ENCODE data around the gene WDR81.
"Not testable (repeated sequence)": the region's sequence is repeated elsewhere in the genome, so short reads cannot be mapped to it uniquely, and the experiment has no call there.

The WDR81 gene

GRCh38 chr17:1732241-1732832, 7.8 kb downstream of the WDR81 start:
- DNase-seq, result no peak

DNA sequence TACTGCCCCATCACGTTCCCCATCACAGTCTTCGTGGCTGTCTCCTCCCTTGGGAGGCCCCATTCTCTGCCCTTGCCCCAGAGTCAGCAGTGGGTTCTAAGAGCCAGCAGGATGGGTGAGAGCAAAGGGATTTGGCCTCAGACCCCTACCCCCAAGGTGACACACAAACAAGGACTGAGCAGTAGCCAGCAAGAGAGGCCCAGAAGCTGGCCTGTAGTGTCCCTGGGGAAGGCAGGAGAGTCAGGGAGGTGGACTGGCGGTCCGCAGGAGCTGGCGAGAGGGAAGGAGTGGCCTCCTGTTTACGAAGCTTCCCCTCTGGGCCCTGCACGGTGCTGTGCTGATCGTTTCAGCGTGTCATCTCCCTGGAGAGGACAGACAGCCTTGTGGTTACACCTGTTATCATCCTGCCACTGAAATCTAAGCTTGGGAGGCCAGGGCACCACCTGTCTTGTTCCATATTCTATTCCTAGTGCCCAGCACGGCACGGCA, 8.4 kb downstream of the WDR81 start:
- no peak for DNase-seq

DNA sequence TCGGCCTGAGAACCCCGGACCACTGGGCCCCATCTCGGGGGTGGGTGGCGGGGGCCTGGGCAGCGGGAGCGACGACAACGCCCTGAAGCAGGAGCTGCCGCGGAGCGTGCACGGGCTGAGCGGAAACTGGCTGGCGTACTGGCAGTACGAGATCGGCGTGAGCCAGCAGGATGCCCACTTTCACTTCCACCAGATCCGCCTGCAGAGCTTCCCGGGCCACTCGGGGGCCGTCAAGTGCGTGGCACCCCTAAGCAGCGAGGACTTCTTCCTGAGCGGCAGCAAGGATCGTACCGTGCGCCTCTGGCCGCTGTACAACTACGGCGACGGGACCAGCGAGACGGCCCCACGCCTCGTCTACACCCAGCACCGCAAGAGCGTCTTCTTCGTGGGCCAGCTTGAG, 9.3 kb downstream of the WDR81 start:
- no peak for DNase-seq

- no peak for DNase-seq
Observed at GRCh38 chr17:1735418-1735817, 10.9 kb downstream of the WDR81 start.

DNA sequence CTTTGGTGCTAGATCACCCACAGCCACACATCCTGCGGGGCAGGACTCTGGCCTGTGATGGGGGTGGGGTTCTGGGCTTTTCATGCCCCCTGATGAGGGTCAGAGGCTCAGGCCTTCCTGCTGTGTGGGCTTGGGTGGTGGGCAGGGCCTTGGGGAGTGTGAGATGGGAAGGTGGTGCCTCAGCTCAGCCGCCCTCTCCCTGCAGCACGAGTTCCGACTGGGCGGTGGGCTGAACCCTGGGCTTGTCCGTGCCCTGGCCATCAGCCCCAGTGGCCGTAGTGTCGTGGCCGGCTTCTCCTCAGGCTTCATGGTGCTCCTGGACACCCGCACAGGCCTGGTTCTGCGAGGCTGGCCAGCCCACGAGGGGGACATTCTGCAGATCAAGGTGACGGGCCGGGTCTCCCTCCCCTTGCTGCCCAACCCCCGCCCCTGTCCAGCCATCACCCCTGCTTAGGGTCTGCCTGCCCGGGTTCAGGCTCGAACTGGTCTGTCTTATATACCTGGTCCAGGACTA, 11.4 kb downstream of the WDR81 start:
- DNase-seq, result no peak

GRCh38 chr17:1736348-1737281, 12.1 kb downstream of the WDR81 start:
- peak; percentile 77 for DNase-seq

DNA sequence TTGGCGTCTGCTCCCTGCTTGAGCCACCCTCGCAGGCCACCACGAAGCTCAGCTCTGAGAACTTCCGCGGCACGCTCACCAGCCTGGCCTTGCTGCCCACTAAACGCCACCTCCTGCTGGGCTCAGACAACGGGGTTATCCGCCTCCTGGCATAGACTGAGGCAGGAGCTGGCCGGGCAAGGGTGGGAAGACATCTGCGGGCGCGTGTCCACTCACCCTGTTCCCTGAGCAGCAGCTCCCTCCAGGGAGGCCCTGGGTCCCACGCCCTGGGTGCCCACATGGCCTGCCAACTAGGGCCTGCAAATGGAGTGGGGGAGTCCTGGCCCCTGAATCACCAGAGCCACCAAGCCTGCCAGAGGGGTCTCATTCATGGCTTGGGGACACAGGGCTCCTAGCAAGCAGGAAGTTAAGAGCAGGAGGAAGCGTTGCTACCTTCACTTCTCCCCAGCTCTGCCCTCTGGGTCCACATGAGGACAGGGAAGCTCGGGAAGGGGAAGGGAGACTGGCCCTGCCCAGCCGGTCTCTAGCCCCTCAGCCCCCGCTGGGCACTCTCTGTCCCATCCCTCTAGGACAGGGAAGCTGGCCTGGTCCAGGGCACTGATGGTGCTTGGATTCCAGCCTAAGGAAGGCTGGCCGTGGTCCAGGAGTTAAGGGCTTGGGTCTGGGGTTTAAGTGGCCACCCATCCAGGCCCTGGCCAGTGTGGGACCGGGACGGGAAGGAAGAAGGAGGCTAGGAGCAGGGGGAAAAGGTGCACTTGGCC, 13.2 kb downstream of the WDR81 start:
- no peak for DNase-seq

GRCh38 chr17:1741899-1742298, 17.4 kb downstream of the WDR81 start:
- not testable (repeated sequence) for DNase-seq

DNA sequence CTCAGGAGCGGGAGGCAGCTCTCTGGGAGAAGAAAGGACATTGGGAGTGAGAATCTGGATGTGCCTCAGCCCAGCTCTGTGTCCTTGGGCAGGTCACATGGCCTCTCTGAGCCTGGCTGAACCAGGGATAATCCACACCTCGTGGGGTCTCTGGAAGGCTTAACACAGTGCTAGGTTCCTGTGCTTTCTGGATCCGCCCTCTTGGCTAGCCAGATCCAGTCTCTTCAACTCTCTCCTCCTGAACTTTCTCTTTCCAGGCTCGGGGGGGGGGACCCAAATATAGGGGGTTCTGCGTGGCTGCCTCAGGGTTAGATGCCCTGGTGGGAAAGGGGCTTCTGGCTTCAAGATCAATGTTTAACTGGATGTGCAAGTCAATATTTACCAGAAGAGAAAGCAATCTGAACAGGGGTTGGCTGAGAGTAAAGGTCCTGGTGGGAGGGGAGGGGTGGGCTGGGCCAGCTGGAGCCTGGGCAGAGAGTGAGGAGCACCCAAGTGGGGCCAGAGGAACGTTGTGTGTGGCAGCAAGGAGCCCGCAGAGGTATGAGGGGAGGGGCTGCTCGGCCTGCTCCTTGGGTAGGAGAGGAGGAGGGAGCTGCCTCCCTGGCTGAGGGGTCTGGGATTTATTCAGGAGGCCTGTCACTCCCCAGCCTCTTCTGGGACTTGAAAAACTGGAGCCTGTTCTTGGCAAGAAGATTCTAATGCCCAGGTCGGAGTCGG, 18.0 kb downstream of the WDR81 start, which contains the start of gene SERPINF2:
Gene SERPINF2 (plus strand): TSS at position 501 of the 717 bp plus-strand sequence. CDS start 2,125 bp downstream, outside the sequence.
- DNase-seq, result no peak

- DNase-seq, result no peak
Observed at GRCh38 chr17:1743088-1743439, 18.6 kb downstream of the WDR81 start.

DNA sequence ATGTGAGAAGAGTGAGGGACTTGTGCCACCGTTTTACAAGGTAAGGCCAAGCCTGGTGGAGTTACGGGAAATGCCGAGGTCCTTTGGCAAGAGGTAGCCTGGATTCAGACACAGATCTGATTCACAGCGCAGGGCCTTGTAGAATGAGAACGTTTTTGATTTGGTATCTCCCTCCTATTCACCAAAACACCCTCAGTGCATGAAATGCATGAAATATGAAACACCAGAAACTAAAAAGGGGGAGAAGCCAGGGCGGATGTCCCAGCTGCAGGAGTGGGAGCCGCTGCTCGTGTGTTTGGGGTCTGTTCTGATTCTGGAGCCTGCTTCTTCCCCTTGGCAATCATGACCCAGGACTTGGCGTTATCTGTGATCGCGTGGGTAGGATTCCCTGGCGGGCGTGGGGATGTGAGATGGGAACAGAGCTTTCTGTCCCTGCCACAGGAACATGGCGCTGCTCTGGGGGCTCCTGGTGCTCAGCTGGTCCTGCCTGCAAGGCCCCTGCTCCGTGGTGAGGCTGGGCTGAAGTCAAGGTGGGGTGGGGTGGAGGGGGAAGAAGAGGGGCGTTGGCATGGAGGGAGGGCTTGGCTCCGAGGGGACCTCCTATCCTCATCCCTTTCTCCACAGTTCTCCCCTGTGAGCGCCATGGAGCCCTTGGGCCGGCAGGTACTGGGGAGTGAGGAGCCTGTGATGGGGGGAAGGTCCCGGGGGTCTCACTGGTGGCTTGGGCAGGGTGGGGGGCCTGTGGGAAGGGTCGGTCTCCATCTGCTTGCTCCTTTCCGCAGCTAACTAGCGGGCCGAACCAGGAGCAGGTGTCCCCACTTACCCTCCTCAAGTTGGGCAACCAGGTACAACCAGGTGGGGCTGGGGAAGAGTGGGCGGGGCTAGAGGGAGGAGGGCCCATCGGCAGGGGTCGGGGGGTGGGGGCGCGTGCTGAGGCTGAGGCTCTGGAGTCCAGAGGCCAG, 20.3 kb downstream of the WDR81 start:
- no peak for DNase-seq

DNA sequence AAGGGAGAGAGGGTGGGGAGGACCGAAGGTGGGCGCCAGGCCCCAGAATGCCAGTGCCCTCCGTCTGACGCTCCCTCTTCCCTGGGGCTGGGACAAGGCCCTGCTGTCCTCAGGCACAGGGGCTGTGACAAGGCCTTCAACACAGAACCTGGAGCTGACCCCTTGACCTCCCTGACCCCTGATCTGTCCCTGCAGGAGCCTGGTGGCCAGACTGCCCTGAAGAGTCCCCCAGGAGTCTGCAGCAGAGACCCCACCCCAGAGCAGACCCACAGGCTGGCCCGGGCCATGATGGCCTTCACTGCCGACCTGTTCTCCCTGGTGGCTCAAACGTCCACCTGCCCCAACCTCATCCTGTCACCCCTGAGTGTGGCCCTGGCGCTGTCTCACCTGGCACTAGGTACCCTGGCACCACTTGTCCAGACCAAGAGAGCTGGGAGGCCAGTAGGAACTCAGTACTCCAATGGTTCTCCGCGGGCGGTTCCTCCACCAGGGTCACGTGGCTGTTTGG, 21.1 kb downstream of the WDR81 start:
- no peak for DNase-seq

- no peak for DNase-seq
Observed at GRCh38 chr17:1746975-1747543, 22.6 kb downstream of the WDR81 start.

GRCh38 chr17:1750628-1751027, 26.1 kb downstream of the WDR81 start:
- no peak for DNase-seq

DNA sequence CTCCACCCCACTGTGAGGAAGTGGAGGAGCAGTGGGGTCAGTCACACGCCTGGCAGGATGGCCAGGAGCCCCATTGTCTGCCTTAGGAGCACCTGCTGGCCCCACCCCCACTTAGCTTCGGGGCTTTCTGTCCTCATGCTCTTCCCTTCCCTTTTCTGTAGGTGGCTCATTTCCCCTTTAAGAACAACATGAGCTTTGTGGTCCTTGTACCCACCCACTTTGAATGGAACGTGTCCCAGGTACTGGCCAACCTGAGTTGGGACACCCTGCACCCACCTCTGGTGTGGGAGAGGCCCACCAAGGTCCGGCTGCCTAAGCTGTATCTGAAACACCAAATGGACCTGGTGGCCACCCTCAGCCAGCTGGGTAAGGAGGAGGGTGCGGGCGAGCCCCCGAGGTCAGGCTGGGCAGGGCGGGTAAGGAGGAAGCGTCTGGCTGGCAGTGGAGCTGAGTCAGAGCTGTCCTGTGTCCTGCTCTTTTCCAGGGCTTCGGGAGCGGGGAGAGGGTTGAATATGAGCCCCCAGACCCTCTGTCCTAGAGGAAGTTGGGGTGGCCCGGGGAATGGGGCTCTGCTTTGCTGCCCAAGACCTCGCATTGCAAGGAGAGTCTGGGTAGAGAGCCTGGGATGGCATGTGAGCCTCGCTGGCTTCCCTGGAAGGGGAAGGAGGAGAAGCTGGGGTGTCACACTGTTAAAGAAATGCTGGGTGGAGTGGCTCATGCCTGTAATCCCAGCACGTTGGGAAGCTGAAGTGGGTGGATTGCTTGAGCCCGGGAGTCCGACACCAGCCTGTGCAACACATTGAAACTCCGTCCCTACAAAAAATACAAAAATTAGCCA, 28.1 kb downstream of the WDR81 start:
- DNase-seq, result no peak

GRCh38 chr17:1753767-1754429, 29.4 kb downstream of the WDR81 start:
- no peak for DNase-seq

DNA sequence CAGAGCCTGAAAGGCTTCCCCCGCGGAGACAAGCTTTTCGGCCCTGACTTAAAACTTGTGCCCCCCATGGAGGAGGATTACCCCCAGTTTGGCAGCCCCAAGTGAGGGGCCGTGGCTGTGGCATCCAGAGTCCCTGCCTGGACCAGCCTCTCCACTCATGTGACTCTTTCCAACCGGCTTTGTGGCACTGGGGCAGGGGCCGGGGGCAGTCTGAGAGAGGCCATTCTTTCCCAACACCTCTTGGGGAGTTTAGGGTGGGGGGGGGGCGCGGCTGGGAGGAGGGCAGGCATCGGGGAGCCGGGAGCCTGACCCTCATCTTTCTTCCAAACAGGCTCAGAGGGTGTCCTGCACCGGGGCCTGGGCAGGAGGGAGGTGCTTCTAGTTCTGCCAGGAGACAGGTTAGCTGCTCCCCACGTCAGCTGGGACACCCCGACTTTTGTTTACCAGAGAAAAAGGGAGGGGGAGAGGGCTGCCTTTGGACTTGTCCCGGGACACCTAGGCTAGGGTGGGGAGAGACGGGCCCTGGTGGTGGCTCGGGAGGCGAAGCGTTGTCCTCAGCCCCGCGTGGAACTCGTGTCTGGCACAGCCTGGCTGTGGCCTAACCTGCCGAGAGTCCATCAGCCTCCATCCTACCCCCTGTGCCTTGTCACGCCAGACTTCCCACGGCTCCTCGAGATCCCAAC, 30.1 kb downstream of the WDR81 start:
- DNase-seq, result no peak

GRCh38 chr17:1755252-1755826, 30.8 kb downstream of the WDR81 start:
- no peak for DNase-seq
